ENCODE measurements around the gene ITGA2. TPM values are rescaled to one million over a fixed set of nuclear protein-coding genes. Genes with fewer than 3 reads are reported as not detected.

The ITGA2 gene
- total and polyA plus RNA-seq, 2 of the 8 experiments (the other 6 are each of a cell fraction or from before 2014, with no cell fraction given), result 1.4 to 7.7 TPM

DNA sequence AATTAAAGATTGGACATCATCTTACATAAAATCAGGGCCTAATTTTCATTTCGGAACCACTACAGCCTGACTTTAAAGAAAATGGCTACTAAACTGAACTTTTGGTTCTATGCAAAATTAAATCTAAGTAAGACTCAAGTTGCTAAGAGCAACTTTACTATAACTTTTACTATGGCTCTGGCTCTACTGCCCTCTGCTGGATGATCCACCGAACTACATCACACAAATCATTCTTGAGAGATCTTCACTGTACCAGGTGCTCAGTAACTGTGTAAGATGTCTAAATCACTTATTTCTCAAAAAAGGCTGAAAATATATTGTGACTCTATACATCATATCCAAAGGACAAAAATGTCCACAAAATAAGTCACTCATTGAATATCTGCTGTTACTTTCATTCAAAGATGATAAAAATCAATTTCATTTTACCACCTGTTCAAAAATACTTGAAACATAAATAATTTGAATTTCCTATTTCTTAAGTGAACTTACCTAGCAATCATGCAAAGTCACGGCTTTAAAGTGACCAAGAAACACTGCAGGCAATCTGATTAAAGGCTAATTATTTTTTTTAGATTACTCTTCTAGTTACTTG, 106.9 kb downstream of the ITGA2 start:
- 15% methylated on average over 3 of the region's 3 CpGs; no CpG with 5 or more reads in 1 of the 2 experiments for WGBS, 2 experiments (ENCODE audit: extremely low coverage in 1 of 2, insufficient coverage in 1 of 2, insufficient read length in 1 of 2, insufficient replicate concordance in 2 of 2, low coverage in 1 of 2, low lambda C conversion rate in 2 of 2, missing lambda C conversion rate in 1 of 2)
- H3K36me3 ChIP-seq (ENCODE audit: control insufficient read depth in 2 of 4, insufficient read depth in 4 of 4, low read length in 3 of 4), result peaks cover 0 to 3% (median 0%) of the 10 kb centered on the region in 4 experiments; a peak in 2 of 8 replicates
- no peaks in the 10 kb centered on the region for H3K79me2 ChIP-seq (ENCODE audit: control insufficient read depth in 1 of 2, insufficient read depth in 2 of 2, low read length in 2 of 2)
- no peak overlapping the region for H2BK20ac ChIP-seq (ENCODE audit: low read length)
- H2BK5ac ChIP-seq (ENCODE audit: low read depth, low read length), result no peak overlapping the region
- no peak overlapping the region for H2AFZ ChIP-seq (ENCODE audit: low read length)
- peak; percentile 27 to 73 for DNase-seq (ENCODE audit: low read depth in 1 of 2, low spot score in 2 of 2)
- no peaks in the 10 kb centered on the region for H4K20me1 ChIP-seq (replicated peaks in 1 of 2; ENCODE audit: control insufficient read depth in 1 of 2, insufficient read depth in 2 of 2, low read length in 2 of 2)
- no peak overlapping the region for H3K23ac ChIP-seq (ENCODE audit: insufficient read length)
- H3K4me1 ChIP-seq (replicated peaks in 1 of 4; ENCODE audit: control insufficient read depth in 3 of 4, insufficient read depth in 4 of 4, low read length in 3 of 4), result no peaks in the 10 kb centered on the region
- H3K23me2 ChIP-seq (ENCODE audit: low read depth, low read length), result no peaks in the 10 kb centered on the region
- no peak overlapping the region for H2BK120ac ChIP-seq (replicated peaks; ENCODE audit: low read depth, low read length)
- ChIA-PET POLR2A (ENCODE audit: partially characterized antibody) (no interaction called here), CTCF (ENCODE audit: partially characterized antibody) (interaction anchor here (0.9 to 3.8 kb wide), 16 partner anchors 9 to 405 kb away, joined by 3 to 72 read pairs (median 4); no protein-coding TSS in a partner anchor)
- no peak overlapping the region for H3K56ac ChIP-seq (replicated peaks; ENCODE audit: insufficient read length, low read depth, low read length)
- H3K4me3 ChIP-seq (ENCODE audit: extremely low read depth in 1 of 4, insufficient read depth in 2 of 4, low read depth in 3 of 4, low read length in 4 of 4), result no peak overlapping the region
- no peak overlapping the region for H4K91ac ChIP-seq (replicated peaks; ENCODE audit: insufficient read length, low read length)
- no peaks in the 10 kb centered on the region for H3K27me3 ChIP-seq (replicated peaks in 1 of 4; ENCODE audit: control insufficient read depth in 3 of 4, extremely low read depth in 1 of 4, insufficient read depth in 3 of 4, low read length in 3 of 4)
- H3K14ac ChIP-seq (ENCODE audit: insufficient read length), result no peak overlapping the region
- no peak overlapping the region for H4K5ac ChIP-seq (ENCODE audit: insufficient read length, low read depth, low read length)
- H3K79me1 ChIP-seq (ENCODE audit: low read depth, low read length), result no peaks in the 10 kb centered on the region
- TF ChIP-seq KDM4A (IDR thresholded peaks at IDR 0.05; ENCODE audit: low read depth, low read length, severe bottlenecking), result no peak
- TF ChIP-seq, protein P1, sequence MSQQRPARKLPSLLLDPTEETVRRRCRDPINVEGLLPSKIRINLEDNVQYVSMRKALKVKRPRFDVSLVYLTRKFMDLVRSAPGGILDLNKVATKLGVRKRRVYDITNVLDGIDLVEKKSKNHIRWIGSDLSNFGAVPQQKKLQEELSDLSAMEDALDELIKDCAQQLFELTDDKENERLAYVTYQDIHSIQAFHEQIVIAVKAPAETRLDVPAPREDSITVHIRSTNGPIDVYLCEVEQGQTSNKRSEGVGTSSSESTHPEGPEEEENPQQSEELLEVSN (IDR thresholded peaks at IDR 0.05), result no peak
- peak; percentile 60 to 67 for TF ChIP-seq RAD21 (IDR thresholded peaks at IDR 0.05 in 1 of 2, conservative IDR thresholded peaks at IDR 0.05 in 1 of 2; ENCODE audit: low read depth in 2 of 2, low read length in 2 of 2)
- TF ChIP-seq, protein P2, sequence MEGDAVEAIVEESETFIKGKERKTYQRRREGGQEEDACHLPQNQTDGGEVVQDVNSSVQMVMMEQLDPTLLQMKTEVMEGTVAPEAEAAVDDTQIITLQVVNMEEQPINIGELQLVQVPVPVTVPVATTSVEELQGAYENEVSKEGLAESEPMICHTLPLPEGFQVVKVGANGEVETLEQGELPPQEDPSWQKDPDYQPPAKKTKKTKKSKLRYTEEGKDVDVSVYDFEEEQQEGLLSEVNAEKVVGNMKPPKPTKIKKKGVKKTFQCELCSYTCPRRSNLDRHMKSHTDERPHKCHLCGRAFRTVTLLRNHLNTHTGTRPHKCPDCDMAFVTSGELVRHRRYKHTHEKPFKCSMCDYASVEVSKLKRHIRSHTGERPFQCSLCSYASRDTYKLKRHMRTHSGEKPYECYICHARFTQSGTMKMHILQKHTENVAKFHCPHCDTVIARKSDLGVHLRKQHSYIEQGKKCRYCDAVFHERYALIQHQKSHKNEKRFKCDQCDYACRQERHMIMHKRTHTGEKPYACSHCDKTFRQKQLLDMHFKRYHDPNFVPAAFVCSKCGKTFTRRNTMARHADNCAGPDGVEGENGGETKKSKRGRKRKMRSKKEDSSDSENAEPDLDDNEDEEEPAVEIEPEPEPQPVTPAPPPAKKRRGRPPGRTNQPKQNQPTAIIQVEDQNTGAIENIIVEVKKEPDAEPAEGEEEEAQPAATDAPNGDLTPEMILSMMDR (IDR thresholded peaks at IDR 0.05; ENCODE audit: control extremely low read depth in 1 of 3, insufficient read depth in 1 of 3, low read depth in 1 of 3, low read length in 3 of 3), result peak in 2 of 3 experiments; percentile 59 to 73; a peak in 3 of 4 replicates
- no peak for TF ChIP-seq BACH1 (IDR thresholded peaks at IDR 0.05; ENCODE audit: low read length)
- H2BK12ac ChIP-seq (ENCODE audit: low read depth, low read length), result no peak overlapping the region
- no peak overlapping the region for H3K27ac ChIP-seq (ENCODE audit: low read depth, low read length)
- no peak overlapping the region for H3K18ac ChIP-seq (ENCODE audit: extremely low read depth, low read length)
- peak; percentile 91 for FAIRE-seq
- H3K4me2 ChIP-seq (ENCODE audit: insufficient read depth in 1 of 2, low read depth in 2 of 2, low read length in 2 of 2), result no peak overlapping the region
- no peak overlapping the region for H2AK5ac ChIP-seq (ENCODE audit: low read depth, low read length)
- H2BK15ac ChIP-seq (ENCODE audit: low read length), result no peak overlapping the region
- H3K9me3 ChIP-seq (ENCODE audit: insufficient read depth in 2 of 2, low read depth in 1 of 2, low read length in 1 of 2), result no peaks in the 10 kb centered on the region
- H4K8ac ChIP-seq (ENCODE audit: extremely low read depth, insufficient read depth, low read length), result no peak overlapping the region
- no peak overlapping the region for H3K9ac ChIP-seq (replicated peaks in 1 of 4; ENCODE audit: extremely low read depth in 1 of 4, low read depth in 3 of 4, low read length in 3 of 4)
- H3K4ac ChIP-seq (replicated peaks; ENCODE audit: insufficient read length, low read depth, low read length), result no peak overlapping the region

All from H1 (cell line).